ENCODE data around the gene DCANP1. TPM values are rescaled to one million over a fixed set of nuclear protein-coding genes. Genes with fewer than 3 reads are reported as not detected.
"Not testable (repeated sequence)": the region's sequence is repeated elsewhere in the genome, so short reads cannot be mapped to it uniquely, and the experiment has no call there.

Gene DCANP1
- not detected in 2 replicates for total RNA-seq (2014; rRNA removed; shearing (Covaris generic); ENCODE audit: low replicate concordance)

DNA sequence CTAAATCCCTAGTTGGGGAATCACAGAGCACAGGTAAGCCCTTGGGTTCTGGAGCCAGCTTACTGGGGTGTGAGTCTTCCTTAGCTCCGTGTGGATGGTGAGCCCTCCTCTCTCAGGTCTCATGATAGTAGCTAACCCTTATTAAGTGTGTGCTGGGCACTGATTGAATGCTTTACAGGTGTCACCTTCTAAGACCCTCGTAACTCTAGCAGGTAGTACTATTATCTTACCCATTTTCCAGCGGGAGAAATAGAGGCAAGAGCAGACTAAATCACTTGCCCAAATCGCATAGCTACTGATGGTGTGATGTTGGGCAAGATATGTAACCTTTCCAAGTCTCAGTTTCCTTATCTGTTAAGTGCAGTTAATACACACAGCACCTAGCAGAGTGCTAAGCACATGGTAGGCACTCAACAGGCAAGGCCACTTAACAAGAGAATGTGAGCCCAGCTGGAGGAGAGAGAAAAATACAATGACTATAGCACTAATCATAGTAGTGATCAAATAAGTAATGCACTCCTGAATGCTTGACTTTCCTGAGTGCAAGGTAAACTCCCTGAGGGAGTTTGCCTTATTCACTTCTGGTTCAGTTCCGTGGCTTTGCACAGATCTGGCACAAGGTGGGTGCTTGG, at the start of gene DCANP1:
Gene DCANP1, minus strand, starts transcription at position 51 of the 632 bp plus-strand sequence. CDS start 240 bp downstream, outside the sequence.
- no peak for DNase-seq (ENCODE audit: low read depth)
- in situ Hi-C loops (cut with HindIII; ENCODE audit: low pct_unique_long_range_greater_than_20kb, low sequenced_read_pairs): no loop called here

DNA sequence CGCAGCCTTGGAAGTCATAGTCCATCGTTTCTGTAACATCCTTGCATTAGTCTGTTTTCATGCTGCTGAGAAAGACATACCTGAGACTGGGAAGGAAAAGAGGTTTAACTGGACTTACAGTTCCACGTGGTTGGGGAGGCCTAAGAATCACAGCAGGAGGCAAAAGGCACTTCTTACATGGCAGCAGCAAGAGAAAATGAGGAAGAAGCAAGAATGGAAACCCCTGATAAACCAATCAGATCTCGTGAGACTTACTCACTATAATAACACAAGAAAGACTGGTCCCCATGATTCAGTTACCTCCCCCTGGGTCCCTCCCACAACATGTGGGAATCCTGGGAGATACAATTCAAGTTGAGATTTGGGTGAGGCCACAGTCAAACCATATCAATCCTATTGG, 48.4 kb upstream of the DCANP1 start:
- in situ Hi-C loops (cut with HindIII; ENCODE audit: low pct_unique_long_range_greater_than_20kb, low sequenced_read_pairs): not testable (repeated sequence)
- peak; percentile 16 for DNase-seq (ENCODE audit: low read depth)

GRCh38 chr5:135494196-135494595, 47.0 kb upstream of the DCANP1 start:
- DNase-seq (ENCODE audit: low read depth): no peak
- in situ Hi-C loops (cut with HindIII; ENCODE audit: low pct_unique_long_range_greater_than_20kb, low sequenced_read_pairs): no loop called here

GRCh38 chr5:135493406-135494180, 46.4 kb upstream of the DCANP1 start:
- in situ Hi-C loops (cut with HindIII; ENCODE audit: low pct_unique_long_range_greater_than_20kb, low sequenced_read_pairs): no loop called here
- DNase-seq (ENCODE audit: low read depth): peak; percentile 34

- in situ Hi-C loops (cut with HindIII; ENCODE audit: low pct_unique_long_range_greater_than_20kb, low sequenced_read_pairs): no loop called here
- DNase-seq (ENCODE audit: low read depth): no peak
Observed at GRCh38 chr5:135492319-135492626, 45.1 kb upstream of the DCANP1 start.

DNA sequence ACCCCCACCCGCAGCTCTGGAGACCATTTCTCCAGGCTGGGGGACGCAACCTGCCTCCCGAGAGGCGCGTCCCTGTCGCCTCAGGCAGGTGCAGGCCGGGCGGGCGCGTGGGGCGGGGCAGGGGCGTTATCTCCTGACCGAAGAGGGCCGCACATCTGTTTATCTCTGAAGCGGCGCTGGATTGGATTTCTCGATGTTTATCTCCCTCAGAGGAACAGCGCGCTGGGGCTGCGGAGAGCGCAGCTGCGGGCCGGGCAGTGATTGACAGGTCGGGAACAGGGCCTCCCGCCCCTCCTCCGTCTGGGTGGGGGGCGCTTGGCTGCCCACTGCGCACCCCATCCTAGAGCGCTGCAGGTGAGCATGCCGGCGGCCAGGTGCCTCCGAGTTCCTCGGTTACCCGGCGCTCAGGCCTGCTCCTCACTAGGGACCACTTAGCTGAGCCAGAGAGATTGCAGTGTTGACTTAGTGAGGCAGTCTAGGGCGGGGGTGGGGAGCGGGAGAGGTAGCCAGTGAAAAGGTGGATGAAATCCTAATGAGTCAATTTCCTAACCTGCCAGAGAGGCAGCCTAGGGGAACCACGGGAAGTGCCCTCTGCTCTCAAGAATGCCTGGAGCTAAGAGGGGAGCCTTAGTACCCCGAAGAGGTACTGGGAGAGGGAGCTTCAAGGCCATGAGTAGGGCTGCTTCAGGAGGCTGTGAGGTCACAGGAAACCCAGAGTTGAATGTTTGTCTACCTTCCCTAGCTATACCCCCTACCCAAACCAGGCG, 44.6 kb upstream of the DCANP1 start:
- in situ Hi-C loops (cut with HindIII; ENCODE audit: low pct_unique_long_range_greater_than_20kb, low sequenced_read_pairs): no loop called here
- DNase-seq (ENCODE audit: low read depth): no peak

DNA sequence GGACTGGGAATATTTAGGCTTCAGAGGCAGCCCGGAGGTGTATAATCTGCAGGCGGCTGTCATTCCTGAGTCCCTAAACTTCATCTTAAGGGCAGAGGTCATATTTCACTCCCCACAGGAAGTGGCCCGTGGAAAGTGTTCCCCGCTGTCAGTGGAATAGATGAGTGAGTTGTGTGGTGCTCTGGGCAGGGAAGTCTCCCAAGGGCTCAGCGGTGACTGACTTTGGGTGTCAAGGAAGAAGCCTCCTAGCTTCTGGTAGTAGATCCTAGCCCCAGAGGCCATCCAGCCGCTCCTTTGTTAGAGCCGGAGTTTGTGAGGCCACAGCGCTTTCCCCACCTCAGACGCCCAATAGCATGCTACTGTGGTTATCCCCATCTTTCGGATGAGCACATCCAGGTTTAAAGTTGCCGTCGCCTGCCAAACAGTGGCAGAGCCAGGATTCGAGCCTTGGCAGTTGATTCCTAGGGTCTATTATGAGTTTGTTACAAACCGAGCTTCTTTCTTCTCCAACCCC, 43.9 kb upstream of the DCANP1 start:
- in situ Hi-C loops (cut with HindIII; ENCODE audit: low pct_unique_long_range_greater_than_20kb, low sequenced_read_pairs): no loop called here
- DNase-seq (ENCODE audit: low read depth): no peak

- in situ Hi-C loops (cut with HindIII; ENCODE audit: low pct_unique_long_range_greater_than_20kb, low sequenced_read_pairs): no loop called here
- DNase-seq (ENCODE audit: low read depth): no peak
Observed at GRCh38 chr5:135490245-135491037, 43.3 kb upstream of the DCANP1 start.

- in situ Hi-C loops (cut with HindIII; ENCODE audit: low pct_unique_long_range_greater_than_20kb, low sequenced_read_pairs): no loop called here
Observed at GRCh38 chr5:135489466-135490244, 42.5 kb upstream of the DCANP1 start.

DNA sequence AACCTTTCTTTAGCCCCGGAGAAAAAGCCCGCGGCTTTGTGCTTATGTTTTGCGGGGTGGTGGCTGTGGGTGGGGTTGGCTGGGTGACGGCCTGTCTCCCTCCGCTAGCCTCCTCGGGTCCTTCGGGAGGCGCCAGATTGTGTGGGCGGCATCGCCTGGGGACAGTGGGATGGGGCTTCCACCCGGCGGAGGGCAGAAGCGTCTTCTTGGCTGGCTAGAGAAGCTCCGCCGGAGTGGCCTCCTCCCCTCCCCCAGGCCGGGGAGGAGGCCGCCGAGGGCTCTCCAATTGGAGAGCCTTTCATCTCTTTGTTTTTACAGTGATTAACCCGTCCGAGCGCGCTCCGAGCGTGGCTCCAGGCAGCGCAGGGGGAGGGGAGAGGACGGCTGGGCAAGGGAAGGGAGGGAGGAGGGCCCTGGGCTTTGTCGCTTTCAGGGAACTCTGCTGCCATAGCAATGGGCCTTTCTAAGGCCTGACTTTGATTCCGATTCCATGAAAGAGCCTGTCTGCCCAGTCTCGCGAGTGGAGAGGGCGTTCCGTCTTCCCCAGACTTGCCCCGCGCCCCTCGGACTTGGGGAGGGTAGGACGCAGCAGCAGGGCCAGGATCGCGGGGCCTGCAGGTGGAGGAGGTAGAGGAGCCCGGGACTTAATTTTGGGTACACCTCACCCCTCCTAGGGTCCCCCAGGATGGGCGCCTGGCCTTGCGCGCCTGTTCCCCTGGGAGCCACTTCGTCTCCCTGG, 41.7 kb upstream of the DCANP1 start:
- DNase-seq (ENCODE audit: low read depth): peak; percentile 90
- in situ Hi-C loops (cut with HindIII; ENCODE audit: low pct_unique_long_range_greater_than_20kb, low sequenced_read_pairs): no loop called here

More at GRCh38 chr5:135489466-135490244, 42.5 kb upstream of the DCANP1 start:
- no peak for DNase-seq (ENCODE audit: low read depth)

- in situ Hi-C loops (cut with HindIII; ENCODE audit: low pct_unique_long_range_greater_than_20kb, low sequenced_read_pairs): no loop called here
- no peak for DNase-seq (ENCODE audit: low read depth)
Observed at GRCh38 chr5:135487839-135488514, 40.8 kb upstream of the DCANP1 start.

GRCh38 chr5:135487037-135487395, 39.9 kb upstream of the DCANP1 start:
- no peak for DNase-seq (ENCODE audit: low read depth)
- in situ Hi-C loops (cut with HindIII; ENCODE audit: low pct_unique_long_range_greater_than_20kb, low sequenced_read_pairs): no loop called here

DNA sequence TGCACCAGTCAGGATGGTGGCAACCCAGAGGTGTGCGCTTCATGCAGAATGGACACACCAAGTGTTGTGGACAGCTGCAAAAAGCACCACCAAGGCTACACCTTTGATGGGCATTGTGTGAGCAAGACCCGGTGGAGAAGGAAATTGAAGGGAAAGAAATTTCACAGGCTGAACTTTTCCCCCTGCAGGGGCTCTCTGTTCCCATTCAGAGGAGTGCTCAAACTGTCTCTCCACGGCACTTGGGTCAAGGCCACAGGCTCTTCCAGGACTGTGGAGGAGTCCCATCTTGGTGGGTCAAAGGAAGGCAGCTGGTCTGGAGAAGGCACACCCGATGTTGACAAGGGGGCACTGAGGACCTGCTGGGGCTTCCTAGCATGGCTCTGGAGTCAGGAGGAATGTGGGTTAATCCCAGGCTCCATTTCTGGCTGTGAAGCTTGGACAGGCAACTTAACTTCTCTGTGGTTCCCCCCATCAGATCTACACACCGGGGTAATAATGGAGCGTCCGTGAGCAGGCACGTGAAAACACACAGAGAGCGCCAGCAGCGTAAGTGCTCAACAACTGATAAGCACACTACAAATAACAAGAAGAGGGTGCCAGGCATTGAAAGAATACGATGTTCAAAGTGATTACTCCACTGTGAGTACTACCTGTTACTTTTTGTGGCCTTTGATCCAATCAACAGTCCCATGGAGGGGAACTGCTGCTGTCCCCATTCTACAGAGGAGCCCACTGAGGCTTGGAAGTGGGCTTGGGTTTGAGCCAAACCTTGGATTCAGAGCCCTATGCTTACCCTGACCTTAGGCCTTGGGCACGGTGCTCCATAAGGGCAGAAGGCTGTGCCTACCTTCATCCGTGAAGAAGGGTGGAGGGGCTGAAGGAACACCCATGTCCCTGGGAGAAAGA, 39.2 kb upstream of the DCANP1 start:
- in situ Hi-C loops (cut with HindIII; ENCODE audit: low pct_unique_long_range_greater_than_20kb, low sequenced_read_pairs): no loop called here

GRCh38 chr5:135484674-135485086, 37.5 kb upstream of the DCANP1 start:
- DNase-seq (ENCODE audit: low read depth): no peak
- in situ Hi-C loops (cut with HindIII; ENCODE audit: low pct_unique_long_range_greater_than_20kb, low sequenced_read_pairs): no loop called here

More for the DNA sequence above, 39.2 kb upstream of the DCANP1 start:
- no peak for DNase-seq (ENCODE audit: low read depth)

- in situ Hi-C loops (cut with HindIII; ENCODE audit: low pct_unique_long_range_greater_than_20kb, low sequenced_read_pairs): no loop called here
- no peak for DNase-seq (ENCODE audit: low read depth)
Observed at GRCh38 chr5:135483254-135483653, 36.1 kb upstream of the DCANP1 start.
